NCI-H2081 treated with DMSO at 0.1 percent for 48 hours (cell line): Measurements from ENCODE around the gene LBHD1.
"Not testable (repeated sequence)": the region's sequence is repeated elsewhere in the genome, so short reads cannot be mapped to it uniquely, and the experiment has no call there.

Experiments used
- DNase-seq: peaks from one replicate; lab custom pipeline; 2025; lab: John Stamatoyannopoulos, UW

The LBHD1 gene

DNA sequence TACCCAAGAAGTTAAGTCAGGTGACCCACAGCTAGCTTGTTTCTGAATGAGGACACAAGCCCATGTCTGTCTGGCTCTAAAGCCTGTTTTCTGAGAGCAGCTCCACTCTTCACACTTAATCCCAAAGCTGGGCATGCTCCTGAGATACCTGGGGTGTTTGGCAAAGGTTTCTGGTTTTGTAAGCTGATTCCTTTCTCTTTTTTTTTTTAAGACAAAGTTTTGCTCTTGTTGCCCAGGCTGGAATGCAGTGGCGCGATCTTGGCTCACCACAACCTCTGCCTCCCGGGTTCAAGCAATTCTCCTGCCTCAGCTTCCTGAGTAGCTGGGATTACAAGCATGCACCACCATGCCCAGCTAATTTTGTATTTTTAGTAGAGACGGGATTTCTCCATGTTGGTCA lies 21.6 kb upstream of the LBHD1 start:
- not testable (repeated sequence) for DNase-seq

DNA sequence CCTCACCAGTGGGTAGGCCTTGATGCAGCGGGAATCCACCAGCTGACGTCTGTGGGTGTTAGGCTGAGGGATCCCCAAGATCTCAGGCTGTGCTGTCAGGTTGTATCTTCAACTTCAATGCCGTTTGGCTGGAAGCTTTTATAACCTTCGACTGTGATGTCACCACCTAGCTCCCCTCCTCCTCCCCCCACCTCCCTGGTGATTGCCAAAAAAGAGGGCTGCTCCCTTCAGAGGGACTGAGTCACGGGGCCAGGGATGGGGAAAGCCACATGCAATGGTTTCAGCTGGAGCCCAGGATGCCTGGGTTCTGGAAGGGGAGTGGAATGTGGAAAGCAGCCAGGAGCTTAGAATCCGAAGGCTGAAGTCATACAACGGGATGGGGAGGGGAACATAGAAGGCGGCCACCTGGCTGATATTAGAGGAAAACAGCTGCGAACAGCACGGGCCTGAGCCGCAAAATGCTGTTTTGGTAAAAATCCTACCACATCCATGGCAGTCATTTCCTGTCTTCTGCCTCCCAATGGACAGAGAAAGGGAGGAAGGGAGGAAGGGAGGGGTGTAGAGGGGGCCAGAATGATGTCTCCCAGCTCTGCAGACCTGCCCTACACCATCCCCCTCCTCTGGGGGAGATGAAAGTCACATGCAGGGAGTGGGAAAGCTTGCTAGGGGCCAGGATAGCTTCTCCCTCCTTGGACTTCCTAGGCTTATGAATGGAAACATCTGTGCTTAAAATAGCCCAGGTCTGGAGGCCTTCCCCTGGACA lies 17.5 kb upstream of the LBHD1 start, which contains the start of gene LRRN4CL:
Gene LRRN4CL (minus strand): TSS at position 110 of the 763 bp plus-strand sequence. CDS start 1,022 bp downstream, outside the sequence.
- no peak for DNase-seq

DNA sequence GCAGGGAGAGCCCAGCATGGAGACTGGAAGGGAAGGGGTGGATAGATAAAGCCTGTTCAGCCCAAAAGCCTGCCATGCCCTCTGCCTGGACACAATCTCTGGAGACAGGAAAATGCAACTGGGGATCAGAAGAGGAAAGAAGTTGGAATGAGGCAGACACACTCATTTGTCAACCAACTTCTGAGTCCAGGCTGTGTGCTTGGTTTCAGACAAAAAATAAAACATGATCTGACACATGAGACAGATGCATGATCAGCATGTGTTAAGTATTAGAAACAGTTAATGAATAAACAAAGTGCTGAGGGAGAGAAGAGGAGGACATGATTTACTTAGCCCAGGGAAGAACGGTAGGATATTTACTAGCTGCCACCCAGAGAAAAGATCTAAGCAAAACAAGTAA lies 16.4 kb upstream of the LBHD1 start:
- DNase-seq: no peak

DNA sequence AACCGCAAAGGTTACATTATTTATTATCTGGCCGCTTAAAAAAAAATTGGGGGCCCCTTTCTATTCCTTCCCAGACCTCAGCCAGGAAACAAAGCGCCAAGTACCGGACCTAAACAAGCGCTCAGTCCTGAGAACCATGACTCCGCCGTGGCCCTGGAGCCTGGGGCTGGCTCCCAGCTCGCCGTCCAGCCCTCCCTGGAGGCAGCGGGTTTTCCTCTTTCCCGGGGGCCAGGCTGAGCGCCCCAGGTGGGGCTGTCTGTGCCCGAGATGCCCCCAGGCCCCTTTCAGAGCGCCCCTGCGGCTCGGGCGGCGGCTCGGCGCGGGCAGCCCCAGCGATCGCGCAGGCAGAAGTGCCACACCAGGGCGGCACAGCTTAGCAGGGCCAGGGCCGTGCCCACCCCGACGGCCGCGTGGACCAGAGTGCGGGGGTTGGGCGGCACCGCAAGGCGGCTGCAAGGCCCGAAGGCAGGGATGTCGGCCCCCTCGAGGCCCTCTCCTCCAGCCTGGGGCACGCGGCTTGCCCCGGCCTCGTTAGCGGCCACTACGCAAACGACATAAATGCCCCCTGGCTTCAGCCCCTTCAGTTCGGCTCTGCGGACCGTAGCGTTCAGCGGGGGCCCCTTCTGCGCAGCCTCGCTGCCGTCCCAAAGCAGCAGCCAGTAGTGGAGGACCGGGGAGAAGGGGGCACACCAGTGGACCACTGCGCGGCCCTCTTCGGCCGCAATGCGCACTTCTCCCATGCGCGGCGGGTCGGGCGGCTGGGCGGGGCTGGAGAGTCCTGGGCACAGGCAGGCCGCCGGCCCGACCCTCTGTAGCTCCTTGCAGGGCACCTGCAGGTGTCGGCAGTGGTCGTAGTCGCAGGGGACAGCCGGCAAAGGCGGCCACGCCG lies 15.7 kb upstream of the LBHD1 start:
- no peak for DNase-seq

DNA sequence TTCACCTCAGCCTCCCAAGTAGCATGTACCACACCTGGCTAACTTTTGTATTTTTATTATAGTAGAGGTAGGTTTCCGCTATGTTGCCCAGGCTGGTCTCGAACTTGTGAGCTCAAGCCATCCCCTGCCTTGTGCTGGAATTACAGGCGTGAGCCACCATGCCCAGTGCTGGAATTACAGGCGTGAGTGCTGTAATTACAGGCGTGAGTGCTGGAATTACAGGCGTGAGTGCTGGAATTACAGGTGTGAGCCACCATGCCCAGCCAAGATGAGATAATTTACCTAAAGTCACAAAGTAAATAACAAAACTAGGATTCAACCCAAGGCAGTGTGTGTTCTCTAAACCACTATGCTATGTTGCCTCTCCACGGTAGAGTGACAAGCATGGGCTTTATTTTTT lies 10.5 kb upstream of the LBHD1 start:
- no peak for DNase-seq

DNA sequence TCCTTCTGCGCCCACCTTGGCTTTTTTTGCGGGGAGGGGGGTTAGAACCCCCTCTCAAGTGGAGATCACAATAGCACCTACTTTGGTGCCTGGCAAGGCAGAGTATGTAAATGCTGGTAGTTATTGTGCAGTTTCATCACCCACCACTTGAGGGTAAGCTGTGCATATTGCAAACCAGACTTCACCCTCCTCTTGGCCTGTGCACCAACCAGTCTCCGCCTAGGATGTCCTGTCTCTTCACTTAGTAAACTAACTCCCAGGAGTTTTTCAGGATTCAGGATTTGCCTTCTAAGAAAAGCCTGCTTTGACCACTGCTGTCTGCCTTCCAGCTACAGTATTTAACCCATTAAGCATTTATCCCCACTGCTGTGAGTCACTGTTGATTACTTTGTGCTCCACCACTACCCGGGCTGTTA lies 8.8 kb upstream of the LBHD1 start:
- peak; percentile 13 for DNase-seq

DNA sequence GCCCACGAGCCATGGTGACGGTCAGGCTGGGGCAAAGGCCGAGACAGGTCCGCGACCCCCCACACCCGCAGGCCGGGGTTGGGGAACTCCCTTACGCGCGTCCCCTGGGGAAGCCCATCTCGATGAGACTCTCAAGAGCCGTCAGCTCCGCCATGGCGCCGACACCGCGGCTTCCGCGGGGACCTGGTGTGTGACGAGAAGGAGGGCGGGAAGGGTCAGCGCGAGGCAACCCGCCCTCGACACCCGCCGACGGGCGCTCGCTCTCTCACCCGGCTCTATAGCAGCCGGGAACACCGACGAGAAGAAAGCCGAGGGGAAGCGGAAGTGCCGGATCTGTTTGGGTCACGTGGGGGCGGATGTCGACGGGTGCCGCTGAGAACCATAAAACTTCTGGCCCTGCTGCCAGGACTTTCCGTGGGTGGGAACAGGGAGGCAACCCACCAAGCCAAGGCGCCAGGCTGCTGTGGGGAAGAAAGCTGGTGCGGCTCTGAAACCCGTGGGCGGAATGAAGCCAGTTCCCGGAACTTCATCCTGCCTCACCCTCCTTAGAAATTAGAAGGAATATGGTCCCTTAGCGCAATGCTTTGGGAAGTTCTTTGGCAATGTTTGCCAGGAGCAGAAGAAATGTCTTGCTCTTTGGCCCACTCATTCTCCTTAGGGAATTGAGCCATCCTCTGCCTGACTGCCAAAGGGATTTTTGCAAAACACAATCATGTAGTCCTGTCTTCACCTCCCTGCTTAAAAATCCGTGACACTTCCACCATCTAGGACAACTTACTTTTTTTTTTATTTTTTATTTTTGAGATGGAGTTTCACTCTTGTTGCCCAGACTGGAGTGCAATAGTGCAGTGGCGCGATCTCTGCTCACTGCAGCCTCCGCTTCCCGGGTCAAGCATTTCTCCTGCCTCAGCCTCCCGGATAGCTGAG lies 7.0 kb upstream of the LBHD1 start, which contains the start of gene UBXN1:
Gene UBXN1 (minus strand): TSS at position 304 of the 927 bp plus-strand sequence. CDS start 150 bp downstream, at position 154.
- peak; percentile 19 for DNase-seq

DNA sequence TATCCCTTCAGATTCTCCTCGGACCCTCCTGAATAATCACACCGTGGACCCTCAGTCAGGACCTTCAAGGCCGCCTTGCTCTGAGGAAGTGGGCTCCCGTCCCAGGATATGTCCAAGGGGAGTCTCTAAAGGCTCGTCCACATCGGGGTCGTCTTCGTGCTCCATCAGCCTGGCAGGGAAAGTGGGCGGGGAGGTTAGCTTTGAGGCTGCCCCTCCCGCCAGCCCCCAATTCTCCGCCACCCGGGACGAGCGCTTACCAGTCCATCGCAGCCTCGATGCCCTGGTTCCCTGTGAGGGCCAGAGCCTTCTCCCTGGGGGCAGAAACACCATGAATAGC lies 6.3 kb upstream of the LBHD1 start:
- DNase-seq: no peak

DNA sequence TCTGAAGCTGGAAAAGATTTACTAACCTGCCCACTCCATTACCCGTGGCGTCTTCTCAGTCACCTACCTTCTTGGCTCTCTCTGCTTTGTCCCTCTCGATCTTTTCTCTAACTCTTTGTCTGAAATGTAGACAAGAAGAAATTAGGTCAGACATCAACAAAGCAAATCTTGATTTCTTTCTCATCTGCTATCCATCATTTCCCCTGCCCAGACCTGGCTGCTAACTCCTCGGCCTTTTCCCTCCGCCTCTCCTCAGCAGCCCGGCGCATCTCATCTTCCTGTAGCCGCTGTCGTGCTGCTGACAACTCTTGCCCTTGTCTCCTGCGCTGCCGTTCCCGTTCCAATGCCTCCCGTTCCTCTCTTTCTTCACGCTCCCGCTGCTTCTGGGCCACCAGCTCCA lies 5.6 kb upstream of the LBHD1 start:
- no peak for DNase-seq

DNA sequence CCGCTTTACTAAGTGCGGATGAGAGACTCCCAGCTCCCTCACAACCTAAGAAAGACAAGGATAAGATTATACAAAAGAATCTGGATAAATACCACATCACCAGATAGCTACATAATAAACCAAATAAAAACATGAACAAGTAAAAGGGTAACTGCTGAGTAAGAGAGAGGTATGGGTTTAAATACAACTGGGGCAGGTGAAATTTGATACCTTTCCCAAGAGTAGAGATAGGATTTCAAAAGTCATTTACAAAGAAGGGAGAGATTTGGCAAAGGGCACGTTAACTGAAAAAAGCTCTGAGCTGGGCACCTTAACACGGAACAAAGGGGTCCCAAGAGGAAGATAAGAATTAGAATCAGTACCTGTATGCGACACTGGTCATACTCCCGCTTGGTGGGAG lies 5.1 kb upstream of the LBHD1 start:
- no peak for DNase-seq

DNA sequence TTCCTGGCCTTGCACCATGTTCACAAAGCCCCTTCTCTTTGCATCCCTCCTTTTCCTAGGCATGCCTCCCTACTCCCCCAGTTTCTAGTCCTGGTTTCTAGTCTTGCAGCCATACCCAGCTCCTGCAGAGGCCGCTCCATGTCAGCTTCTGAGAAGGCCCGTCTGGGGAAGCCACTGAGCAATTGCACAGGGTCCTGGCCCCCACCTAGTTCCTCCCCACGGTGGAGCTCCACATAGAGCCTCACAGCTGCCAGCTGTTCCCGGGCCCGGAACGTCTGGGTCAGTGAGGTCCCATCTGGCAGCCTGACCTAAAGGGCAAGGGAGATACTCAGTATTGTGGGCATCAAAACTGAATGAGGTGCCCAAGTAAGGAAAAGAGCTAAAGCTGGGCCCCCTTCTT lies 4.6 kb upstream of the LBHD1 start:
- DNase-seq: no peak

DNA sequence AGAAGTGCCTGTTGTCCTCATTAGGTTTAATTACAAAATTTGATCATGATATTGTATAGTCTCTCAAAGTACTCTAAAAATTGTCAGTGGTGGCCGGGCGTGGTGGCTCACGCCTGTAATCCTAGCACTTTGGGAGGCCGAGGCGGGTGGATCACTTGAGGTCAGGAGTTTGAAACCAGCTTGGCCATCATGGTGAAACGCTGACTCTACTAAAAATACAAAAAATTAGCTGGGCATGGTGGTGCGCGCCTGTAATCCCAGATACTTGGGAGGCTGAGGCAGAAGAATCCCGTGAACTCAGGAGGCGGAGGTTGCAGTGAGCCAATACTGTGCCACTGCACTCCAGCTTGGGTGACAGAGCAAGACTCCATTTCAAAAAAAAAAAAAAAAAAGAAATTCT lies 3.3 kb upstream of the LBHD1 start:
- not testable (repeated sequence) for DNase-seq

DNA sequence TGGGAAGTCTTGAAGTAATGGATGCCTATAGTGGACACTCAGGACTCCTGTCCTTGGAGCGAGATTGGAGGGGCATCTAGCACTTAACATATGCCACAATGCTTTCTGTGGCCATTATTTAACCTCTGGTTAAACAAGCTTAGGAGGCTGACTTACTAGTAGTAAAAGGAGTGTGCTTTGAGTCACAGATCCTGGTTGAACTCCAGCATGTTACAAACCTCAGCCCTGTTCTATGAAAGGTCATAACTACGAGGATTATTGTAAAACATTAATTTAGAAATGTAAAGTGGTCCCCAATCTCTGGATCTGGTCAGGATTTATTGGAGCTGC lies 1.1 kb upstream of the LBHD1 start:
- DNase-seq: no peak

DNA sequence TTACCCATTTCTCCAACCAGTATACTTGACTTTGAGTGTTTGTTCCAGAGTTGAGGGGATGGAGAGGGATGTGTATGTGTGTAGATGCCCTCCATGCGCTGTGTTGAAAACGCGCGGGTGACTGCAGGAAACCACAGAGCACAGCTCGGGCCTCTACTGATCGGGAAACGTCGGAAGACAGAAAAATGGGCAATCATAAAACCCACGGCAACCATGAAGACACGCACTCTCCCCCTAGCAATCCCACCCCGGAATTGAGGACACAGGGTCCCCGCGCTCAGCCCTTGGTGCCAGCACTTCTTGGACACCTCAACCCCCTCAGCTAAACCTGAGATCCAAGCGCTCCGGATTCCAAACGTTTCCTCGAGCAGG lies 845 bp downstream of the LBHD1 start:
- DNase-seq: no peak

DNA sequence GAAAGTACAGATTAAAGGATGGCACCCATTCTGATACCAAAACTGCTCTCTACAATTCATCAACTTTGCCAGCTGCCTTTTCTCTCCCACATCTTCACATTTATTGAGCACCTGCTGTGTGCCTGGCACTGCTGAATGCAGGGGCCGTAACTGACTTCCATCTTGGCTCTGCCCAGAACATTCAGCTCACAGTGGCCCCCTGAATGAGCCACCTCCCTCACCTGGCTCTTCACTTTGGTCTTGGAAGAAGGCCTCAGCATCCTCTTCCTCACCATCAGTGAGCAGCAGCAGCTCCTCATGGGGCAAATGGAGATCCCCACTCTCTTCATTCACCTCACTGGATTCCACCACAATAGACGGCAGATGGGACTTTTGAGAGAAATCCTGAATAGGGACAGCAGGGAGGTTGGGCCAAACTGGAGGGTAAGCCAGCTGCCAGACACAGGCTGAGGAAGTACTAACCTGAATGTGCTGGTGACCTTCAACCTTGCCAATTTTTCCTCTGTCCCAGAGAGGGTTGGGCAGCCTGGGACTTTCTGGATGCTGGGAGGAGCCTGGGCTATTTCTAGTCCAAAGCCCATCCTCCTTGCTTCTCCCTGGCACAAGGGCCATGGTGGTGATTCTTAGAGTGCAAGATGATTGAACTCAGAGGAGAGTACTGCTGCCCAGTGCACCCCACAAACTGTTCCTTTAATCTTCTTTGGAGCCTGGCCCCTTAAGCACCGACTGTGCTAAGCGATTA lies 2.5 kb downstream of the LBHD1 start:
- no peak for DNase-seq

DNA sequence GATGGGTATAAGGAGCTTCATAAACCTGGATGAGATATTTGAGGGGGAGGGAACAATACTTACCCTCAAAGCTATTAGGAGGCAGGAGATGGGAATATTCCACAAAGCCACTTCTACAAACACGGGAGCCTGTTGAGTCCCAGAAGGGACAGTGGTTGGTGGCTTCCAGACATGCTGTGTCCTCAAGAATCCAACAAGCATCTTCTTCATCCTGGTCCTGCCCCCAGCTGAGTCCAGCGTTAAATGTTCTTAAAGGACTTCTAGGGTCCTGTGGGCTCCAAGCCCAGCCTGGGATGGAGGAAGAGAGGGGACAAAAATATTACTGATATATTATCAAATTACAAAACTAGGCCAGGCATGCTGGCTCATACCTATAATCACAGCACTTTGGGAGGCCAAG lies 4.6 kb downstream of the LBHD1 start:
- DNase-seq: no peak

DNA sequence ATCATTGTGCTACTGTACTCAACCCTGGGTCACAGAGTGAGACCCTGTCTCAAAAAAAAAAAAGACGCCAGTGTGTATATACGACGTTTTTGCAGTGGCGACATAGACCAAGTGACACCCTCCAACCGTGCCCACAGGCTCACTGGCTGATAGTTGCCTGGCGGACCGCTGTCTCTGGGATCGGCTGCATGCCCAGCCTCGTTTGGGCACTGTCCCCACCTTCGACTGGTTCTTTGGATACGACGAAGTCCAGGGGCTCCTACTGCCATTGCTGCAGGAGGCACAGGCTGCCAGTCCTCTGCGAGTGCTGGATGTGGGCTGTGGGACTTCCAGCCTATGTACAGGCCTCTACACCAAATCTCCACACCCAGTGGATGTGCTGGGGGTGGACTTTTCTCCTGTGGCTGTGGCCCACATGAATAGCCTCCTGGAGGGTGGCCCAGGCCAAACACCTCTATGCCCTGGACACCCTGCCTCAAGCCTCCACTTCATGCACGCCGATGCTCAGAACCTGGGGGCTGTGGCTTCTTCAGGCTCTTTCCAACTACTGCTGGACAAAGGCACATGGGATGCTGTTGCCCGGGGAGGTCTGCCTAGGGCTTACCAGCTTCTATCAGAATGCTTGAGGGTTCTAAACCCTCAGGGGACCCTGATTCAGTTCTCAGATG lies 5.7 kb downstream of the LBHD1 start:
- DNase-seq: no peak

DNA sequence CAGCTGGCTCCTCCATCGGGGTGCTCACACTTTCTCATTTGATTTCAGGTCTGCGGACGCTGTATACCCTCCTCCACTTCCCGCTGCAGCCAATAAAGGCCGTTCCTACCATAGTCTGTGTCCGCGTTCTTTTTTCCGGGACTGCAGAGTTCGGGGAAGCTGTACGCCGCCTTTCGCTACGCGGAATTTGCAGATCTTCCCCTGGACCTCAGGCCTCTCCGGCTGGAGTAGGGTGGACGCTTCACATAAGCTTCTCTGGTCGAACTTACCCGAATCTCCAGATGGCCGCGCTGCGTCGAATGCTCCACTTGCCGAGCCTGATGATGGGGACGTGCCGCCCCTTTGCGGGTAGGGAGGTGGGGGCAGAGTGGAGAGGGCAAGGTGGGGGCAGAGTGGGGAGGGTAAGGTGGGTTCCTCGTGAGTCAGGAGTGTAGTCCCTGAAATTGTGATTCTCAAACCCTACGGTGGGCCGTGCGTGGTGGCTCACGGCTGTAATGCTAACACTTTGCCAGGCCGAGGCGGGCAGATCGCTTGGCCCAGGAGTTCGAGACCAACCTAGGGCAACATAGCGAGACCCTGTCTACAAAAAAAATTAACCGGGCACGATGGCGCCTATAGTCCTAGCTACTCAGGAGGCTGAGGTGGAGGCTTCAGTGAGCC lies 6.3 kb downstream of the LBHD1 start:
- DNase-seq: no peak

DNA sequence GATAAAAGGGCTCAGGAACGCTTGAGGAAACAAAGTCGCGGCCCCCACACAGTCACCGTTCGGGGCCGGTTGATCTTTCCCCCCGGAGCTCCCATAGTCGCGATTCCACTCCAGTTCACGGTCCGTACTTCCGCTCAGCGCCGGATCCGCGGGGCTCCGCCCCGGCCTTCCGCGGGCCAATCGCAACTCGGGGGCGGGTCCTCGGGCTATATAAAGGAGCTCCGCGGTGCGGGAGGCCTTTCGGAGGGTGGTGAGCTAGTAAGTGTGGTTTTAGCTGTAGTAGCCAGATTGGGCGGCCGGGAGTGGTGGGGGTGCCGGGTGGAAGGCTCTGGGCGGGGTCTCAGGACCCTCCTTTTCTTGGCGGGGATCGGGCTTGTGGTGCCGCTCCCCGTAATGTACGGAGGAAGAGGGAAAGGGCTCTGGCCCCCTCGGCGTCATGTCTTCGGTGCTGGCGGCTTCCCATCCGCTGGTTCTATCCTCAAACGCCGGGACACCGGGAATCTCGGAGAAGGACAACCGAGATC lies 6.9 kb downstream of the LBHD1 start, which contains the start of the genes C11orf98 and CSKMT:
Gene C11orf98 (minus strand): TSS at position 136 of the 524 bp plus-strand sequence. CDS start 41 bp downstream, at position 95.
Gene CSKMT (plus strand): TSS at position 238 of the 524 bp plus-strand sequence. CDS start 568 bp downstream, outside the sequence.
- DNase-seq: peak; percentile 75
